Measurements from ENCODE around the gene DNAJB9.

- TF ChIP-seq ZNF8 (CRISPR knock-in tag; IDR thresholded peaks at IDR 0.05), result no peak
- TF ChIP-seq CREB5 (CRISPR knock-in tag; IDR thresholded peaks at IDR 0.05; ENCODE audit: low read depth), result no peak
- TF ChIP-seq POU6F1 (CRISPR knock-in tag; IDR thresholded peaks at IDR 0.05; ENCODE audit: borderline replicate concordance, low read depth), result no peak
- no peak for TF ChIP-seq ZC3H10 (CRISPR knock-in tag; IDR thresholded peaks at IDR 0.05)
- no peak for TF ChIP-seq TCF4 (CRISPR knock-in tag; IDR thresholded peaks at IDR 0.05; ENCODE audit: borderline replicate concordance)
- TF ChIP-seq RARB (CRISPR knock-in tag; IDR thresholded peaks at IDR 0.05), result no peak
- no peak for TF ChIP-seq ZFP30 (CRISPR knock-in tag; IDR thresholded peaks at IDR 0.05)
Measured at GRCh38 chr7:108596560-108596959, 26.9 kb downstream of the DNAJB9 start.
